IPS-NIHi7 (cell line): ENCODE measurements around the gene ATP5F1E.
A peak's percentile ranks its signal among the peaks of the same experiment; 100 is the strongest.
"Not testable (repeated sequence)": the region's sequence is repeated elsewhere in the genome, so short reads cannot be mapped to it uniquely, and the experiment has no call there.

Source experiments
- DNase-seq: peaks from one replicate; pipeline ENCODE4 v3.0.0; 2012; ENCODE audit warnings: mixed read lengths; ENCODE audit errors: extremely low spot score

Gene ATP5F1E

GRCh38 chr20:59042796-59043631 is 10.9 kb upstream of the ATP5F1E start:
- peak; percentile 98 for DNase-seq

- DNase-seq: peak; percentile 27
Measured at GRCh38 chr20:59042151-59042795, 10.1 kb upstream of the ATP5F1E start, which contains the start of gene PRELID3B. Gene PRELID3B (minus strand): TSS chr20:59042786. CDS start chr20:59042730, 56 bp downstream.

- not testable (repeated sequence) for DNase-seq
Measured at GRCh38 chr20:59041487-59041886, 9.4 kb upstream of the ATP5F1E start.

- no peak for DNase-seq
Measured at GRCh38 chr20:59040667-59041066, 8.5 kb upstream of the ATP5F1E start.

- no peak for DNase-seq
Measured at GRCh38 chr20:59039233-59039632, 7.1 kb upstream of the ATP5F1E start.

GRCh38 chr20:59037386-59037785 is 5.3 kb upstream of the ATP5F1E start:
- no peak for DNase-seq

- DNase-seq: no peak
Measured at GRCh38 chr20:59035381-59035780, 3.2 kb upstream of the ATP5F1E start.

GRCh38 chr20:59033616-59034165 is 1.6 kb upstream of the ATP5F1E start:
- no peak for DNase-seq

- no peak for DNase-seq
Measured at GRCh38 chr20:59033093-59033492, 958 bp upstream of the ATP5F1E start.

- DNase-seq: peak; percentile 27
Measured at GRCh38 chr20:59032713-59033059, 551 bp upstream of the ATP5F1E start.

GRCh38 chr20:59031564-59032022 is 542 bp downstream of the ATP5F1E start:
- no peak for DNase-seq

GRCh38 chr20:59030911-59031563 is 1.1 kb downstream of the ATP5F1E start:
- DNase-seq: no peak

- DNase-seq: no peak
Measured at GRCh38 chr20:59028812-59029211, 3.3 kb downstream of the ATP5F1E start.

- no peak for DNase-seq
Measured at GRCh38 chr20:59027741-59028320, 4.3 kb downstream of the ATP5F1E start.

GRCh38 chr20:59026904-59027740 is 5.0 kb downstream of the ATP5F1E start:
- no peak for DNase-seq

GRCh38 chr20:59025511-59025910 is 6.6 kb downstream of the ATP5F1E start:
- DNase-seq: no peak

- DNase-seq: no peak
Measured at GRCh38 chr20:59025086-59025485, 7.0 kb downstream of the ATP5F1E start.

GRCh38 chr20:59024111-59024530 is 8.0 kb downstream of the ATP5F1E start:
- DNase-seq: no peak

- DNase-seq: no peak
Measured at GRCh38 chr20:59023616-59024015, 8.5 kb downstream of the ATP5F1E start.

- no peak for DNase-seq
Measured at GRCh38 chr20:59022754-59023153, 9.4 kb downstream of the ATP5F1E start.
